Stomach (tissue), 4 donors: ENCODE measurements around the gene TNK2.
"Not testable (repeated sequence)": the region's sequence is repeated elsewhere in the genome, so short reads cannot be mapped to it uniquely, and the experiment has no call there.

Experiments
- EP300 ChIP-seq: sonication (generic); formaldehyde crosslinking; IDR thresholded peaks from one replicate; pipeline ENCODE4 v1.6.1; 2017; ENCODE audit warnings: antibody characterized with exemption
- POLR2A ChIP-seq, 4 donors: fragments of 450-650 bp; IDR thresholded peaks; one replicate each; pipeline ENCODE4 v1.6.1; 2016; ENCODE audit warnings: antibody characterized with exemption in 4 of 4, control low read depth in 2 of 4, mild to moderate bottlenecking in 1 of 4, moderate library complexity in 1 of 4
- POLR2AphosphoS5 ChIP-seq, 3 donors: sonication (generic); formaldehyde crosslinking; IDR thresholded peaks; one replicate each; pipeline ENCODE4 v1.6.1; 2016; ENCODE audit warnings: antibody characterized with exemption in 3 of 3
- TF ChIP-seq, protein P1 (sequence below), 7 experiments: fragments of 450-650 bp in 4 of 7; fragments of 200-600 bp in 3 of 7; sonication (generic) in 3 of 7; IDR thresholded peaks; one replicate each; pipeline ENCODE4 v1.5.1; 2016 to 2019; ENCODE audit warnings: antibody characterized with exemption in 7 of 7, control low read depth in 2 of 7, mild to moderate bottlenecking in 1 of 7

GRCh38 chr3:195954052-195954751 lies 45.9 kb upstream of the TNK2 start:
- not testable (repeated sequence) for TF ChIP-seq POLR2A (IDR thresholded peaks at IDR 0.05); EP300
- TF ChIP-seq, protein P1, sequence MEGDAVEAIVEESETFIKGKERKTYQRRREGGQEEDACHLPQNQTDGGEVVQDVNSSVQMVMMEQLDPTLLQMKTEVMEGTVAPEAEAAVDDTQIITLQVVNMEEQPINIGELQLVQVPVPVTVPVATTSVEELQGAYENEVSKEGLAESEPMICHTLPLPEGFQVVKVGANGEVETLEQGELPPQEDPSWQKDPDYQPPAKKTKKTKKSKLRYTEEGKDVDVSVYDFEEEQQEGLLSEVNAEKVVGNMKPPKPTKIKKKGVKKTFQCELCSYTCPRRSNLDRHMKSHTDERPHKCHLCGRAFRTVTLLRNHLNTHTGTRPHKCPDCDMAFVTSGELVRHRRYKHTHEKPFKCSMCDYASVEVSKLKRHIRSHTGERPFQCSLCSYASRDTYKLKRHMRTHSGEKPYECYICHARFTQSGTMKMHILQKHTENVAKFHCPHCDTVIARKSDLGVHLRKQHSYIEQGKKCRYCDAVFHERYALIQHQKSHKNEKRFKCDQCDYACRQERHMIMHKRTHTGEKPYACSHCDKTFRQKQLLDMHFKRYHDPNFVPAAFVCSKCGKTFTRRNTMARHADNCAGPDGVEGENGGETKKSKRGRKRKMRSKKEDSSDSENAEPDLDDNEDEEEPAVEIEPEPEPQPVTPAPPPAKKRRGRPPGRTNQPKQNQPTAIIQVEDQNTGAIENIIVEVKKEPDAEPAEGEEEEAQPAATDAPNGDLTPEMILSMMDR (IDR thresholded peaks at IDR 0.05), result not testable (repeated sequence)
- TF ChIP-seq POLR2AphosphoS5 (IDR thresholded peaks at IDR 0.05), result peak in 2 of 3 donors; percentile 81 to 93
